Colonic mucosa (tissue), 4 donors: ENCODE data around the gene TLX3. TPM values are rescaled to one million over a fixed set of nuclear protein-coding genes. Genes with fewer than 3 reads are reported as not detected.

Experiments
- DNase-seq: peaks from one replicate; pipeline ENCODE4 v3.0.0-alpha.2; 2020
- H3K27ac ChIP-seq: fragments of 200-600 bp; one replicate; pipeline ENCODE4 v1.8.0; 2021
- H3K27me3 ChIP-seq: fragments of 200-600 bp; one replicate; pipeline ENCODE4 v1.8.0; 2021
- H3K36me3 ChIP-seq: fragments of 200-600 bp; one replicate; pipeline ENCODE4 v1.8.0; 2021
- H3K4me1 ChIP-seq: fragments of 200-600 bp; one replicate; pipeline ENCODE4 v1.8.0; 2021; ENCODE audit warnings: mild to moderate bottlenecking
- H3K4me3 ChIP-seq: fragments of 200-600 bp; one replicate; pipeline ENCODE4 v1.8.0; 2021
- H3K9ac ChIP-seq, 2 donors: one replicate each; pipeline ENCODE4 v1.7.0; 2013; ENCODE audit warnings: control low read depth in 2 of 2, low read depth in 2 of 2, low read length in 2 of 2
- H3K9me3 ChIP-seq: fragments of 200-600 bp; one replicate; pipeline ENCODE4 v1.8.0; 2021
- CTCF ChIP-seq: fragments of 200-600 bp; IDR thresholded peaks from one replicate; pipeline ENCODE4 v1.8.0; 2022; ENCODE audit warnings: antibody characterized with exemption, mild to moderate bottlenecking
- intact Hi-C: fragments of 100-400 bp; cut with DNase I; formaldehyde crosslinking; loops from one replicate; pipeline ENCODE4 v1.14.1; 2022
- total RNA-seq, 2 donors: library from RNA; stranded (reverse); fragmentation: NEBNext Ultra II Directional in 1 of 2; extraction: Animal tissue kit (Norgen Biotek cat#: 25700) in 1 of 2; gene quantifications; one replicate each; pipeline ENCODE4 v1.2.1, GENCODE V29; 2021
- donor health status: healthy.
- donor health status: DM: no; HTN: no; CAD: no.
- donor health status: DM: no; HTN: no; CAD: no.

TLX3 gene
- total RNA-seq, 2 donors from 2014 or later: not detected

- H3K9me3 ChIP-seq: no peaks in the 10 kb centered on the region
- no peaks in the 10 kb centered on the region for H3K4me1 ChIP-seq
- intact Hi-C loops: no loop called here
- no peak overlapping the region for H3K4me3 ChIP-seq
- H3K27ac ChIP-seq: no peak overlapping the region
- no peak overlapping the region for H3K9ac ChIP-seq
- DNase-seq: no peak
- H3K36me3 ChIP-seq: no peaks in the 10 kb centered on the region
- TF ChIP-seq CTCF: no peak
- H3K27me3 ChIP-seq: peaks cover 35% of the 10 kb centered on the region
Observed at GRCh38 chr5:171321447-171321846, 12.4 kb downstream of the TLX3 start.

GRCh38 chr5:171322527-171322926 lies 13.5 kb downstream of the TLX3 start:
- intact Hi-C loops: no loop called here
- no peak for DNase-seq
- Histone ChIP-seq H3K27me3 (peaks cover 24% of the 10 kb centered on the region), H3K27ac (no peak overlapping the region), H3K4me1 (no peaks in the 10 kb centered on the region), H3K4me3 (no peak overlapping the region), H3K9me3 (no peaks in the 10 kb centered on the region), H3K36me3 (no peaks in the 10 kb centered on the region), H3K9ac (no peak overlapping the region)
- no peak for TF ChIP-seq CTCF

GRCh38 chr5:171323007-171323406 lies 14.0 kb downstream of the TLX3 start:
- TF ChIP-seq CTCF: no peak
- no peak for DNase-seq
- Histone ChIP-seq H3K36me3 (no peaks in the 10 kb centered on the region), H3K27me3 (peaks cover 20% of the 10 kb centered on the region), H3K4me1 (no peaks in the 10 kb centered on the region), H3K27ac (no peak overlapping the region), H3K9ac (no peak overlapping the region), H3K4me3 (no peak overlapping the region), H3K9me3 (no peaks in the 10 kb centered on the region)
- intact Hi-C loops: no loop called here

- H3K4me1 ChIP-seq: no peaks in the 10 kb centered on the region
- no peak overlapping the region for H3K27ac ChIP-seq
- intact Hi-C loops: no loop called here
- no peak overlapping the region for H3K4me3 ChIP-seq
- TF ChIP-seq CTCF: no peak
- H3K9me3 ChIP-seq: no peaks in the 10 kb centered on the region
- peaks cover 10% of the 10 kb centered on the region for H3K27me3 ChIP-seq
- H3K36me3 ChIP-seq: no peaks in the 10 kb centered on the region
- no peak for DNase-seq
- no peak overlapping the region for H3K9ac ChIP-seq
Observed at GRCh38 chr5:171323806-171324632, 15.0 kb downstream of the TLX3 start.

- no peak overlapping the region for H3K4me3 ChIP-seq
- no peak overlapping the region for H3K27ac ChIP-seq
- intact Hi-C loops: no loop called here
- H3K9me3 ChIP-seq: no peaks in the 10 kb centered on the region
- H3K36me3 ChIP-seq: no peaks in the 10 kb centered on the region
- TF ChIP-seq CTCF: no peak
- no peaks in the 10 kb centered on the region for H3K4me1 ChIP-seq
- no peaks in the 10 kb centered on the region for H3K27me3 ChIP-seq
- DNase-seq: no peak
- no peak overlapping the region for H3K9ac ChIP-seq
Observed at GRCh38 chr5:171330021-171330420, 21.0 kb downstream of the TLX3 start.
